Endothelial cell of umbilical vein (primary cell): ENCODE data around the gene OMA1. TPM values are rescaled to one million over a fixed set of nuclear protein-coding genes. Genes with fewer than 3 reads are reported as not detected.

Source experiments
- BruUV-seq: library from RNA; stranded (reverse); fragments of 400-500 nt; replicated peaks from 2 replicates; lab custom pipeline; 2021; lab: Mats Ljungman, UMichigan
- CTCF ChIA-PET: fragments of 300-600, 350-600 bp; sonication (Branson Sonifier 250); formaldehyde crosslinking; loops from one replicate; lab custom pipeline; 2021; ENCODE audit warnings: antibody characterized with exemption, inconsistent platforms; lab: Charles Lee
- POLR2A ChIA-PET: fragments of 300-600, 350-600 bp; sonication (Branson Sonifier 250); formaldehyde crosslinking; loops from one replicate; lab custom pipeline; 2021; ENCODE audit warnings: antibody characterized with exemption, inconsistent platforms; lab: Charles Lee
- DNase-seq: peaks from one replicate; pipeline ENCODE4 v3.0.0-alpha.2; 2011; ENCODE audit warnings: low read depth, low spot score
- FAIRE-seq: peaks from 2 replicates; lab custom pipeline; 2011; peaks lifted over from hg19 to GRCh38; lab: Jason Lieb, UNC
- H2AFZ ChIP-seq: 2 replicates; pipeline ENCODE4 v1.6.0; 2012; ENCODE audit warnings: low read depth, low read length, control low read depth, inconsistent platforms
- H3K27ac ChIP-seq: 2 replicates; pipeline ENCODE4 v1.5.1; 2011; ENCODE audit warnings: low read depth, mild to moderate bottlenecking, control low read depth, low read length, moderate library complexity; ENCODE audit not compliant: insufficient read depth
- H3K27me3 ChIP-seq, 2 experiments: 2 replicates each; pipeline versions ENCODE4 v1.6.0 to v1.6.1; 2011; ENCODE audit warnings: low read length in 2 of 2, mixed read lengths in 1 of 2; ENCODE audit not compliant: control insufficient read depth in 2 of 2, insufficient read depth in 2 of 2
- H3K36me3 ChIP-seq, 2 experiments: 2 replicates in 1 of 2; 3 replicates in 1 of 2; pipeline ENCODE4 v1.5.1; 2011; ENCODE audit warnings: low read length in 2 of 2, mild to moderate bottlenecking in 1 of 2, moderate library complexity in 1 of 2; ENCODE audit not compliant: control insufficient read depth in 2 of 2, insufficient read depth in 2 of 2; ENCODE audit errors: extremely low read depth in 1 of 2
- H3K4me1 ChIP-seq: 3 replicates; pipeline ENCODE4 v1.5.1; 2011; ENCODE audit warnings: mild to moderate bottlenecking, low read length; ENCODE audit not compliant: control insufficient read depth, insufficient read depth; ENCODE audit errors: extremely low read depth
- H3K4me2 ChIP-seq: 2 replicates; pipeline ENCODE4 v1.6.1; 2011; ENCODE audit warnings: low read length, control low read depth, mixed read lengths; ENCODE audit not compliant: insufficient read depth
- H3K4me3 ChIP-seq, 3 experiments: fragments of 200-600 bp in 1 of 3; sonication (generic), shearing (Covaris generic) in 1 of 3; replicated peaks in 1 of 3; 2 replicates each; pipeline ENCODE4 v1.5.1; 2011 to 2016; ENCODE audit warnings: control low read depth in 3 of 3, low read length in 3 of 3, mild to moderate bottlenecking in 2 of 3, inconsistent platforms in 1 of 3, low read depth in 1 of 3, moderate library complexity in 1 of 3; ENCODE audit not compliant: insufficient read depth in 1 of 3
- H3K79me2 ChIP-seq: 2 replicates; pipeline ENCODE4 v1.6.0; 2012; ENCODE audit warnings: low read length, inconsistent platforms; ENCODE audit not compliant: control insufficient read depth, insufficient read depth
- H3K9ac ChIP-seq: replicated peaks from 2 replicates; pipeline ENCODE3; 2011; ENCODE audit warnings: low read length, control low read depth; ENCODE audit not compliant: insufficient read depth; ENCODE audit errors: extremely low read depth
- H3K9me1 ChIP-seq: replicated peaks from 3 replicates; pipeline ENCODE4 v1.6.0; 2011; ENCODE audit warnings: mild to moderate bottlenecking, low read length; ENCODE audit not compliant: control insufficient read depth, insufficient read depth; ENCODE audit errors: extremely low read depth
- H3K9me3 ChIP-seq: replicated peaks from 2 replicates; pipeline ENCODE4 v1.5.1; 2012; ENCODE audit warnings: low read length, inconsistent platforms; ENCODE audit not compliant: control insufficient read depth, insufficient read depth
- H4K20me1 ChIP-seq: replicated peaks from 2 replicates; pipeline ENCODE3; 2011; ENCODE audit warnings: mild to moderate bottlenecking, low read length; ENCODE audit not compliant: control insufficient read depth, insufficient read depth; ENCODE audit errors: extremely low read depth
- CTCF ChIP-seq, 2 donors: IDR thresholded peaks; 1 replicate in 1 of 2; 2 replicates in 1 of 2; pipeline ENCODE4 v1.5.1; 2011; ENCODE audit warnings: low read length in 2 of 2, mild to moderate bottlenecking in 2 of 2, moderate library complexity in 2 of 2, control low read depth in 1 of 2, inconsistent platforms in 1 of 2, low read depth in 1 of 2; ENCODE audit not compliant: insufficient read depth in 1 of 2; ENCODE audit errors: extremely low read depth in 1 of 2
- EZH2 ChIP-seq: IDR thresholded peaks from 2 replicates; pipeline ENCODE4 v1.6.1; 2012; ENCODE audit warnings: borderline replicate concordance, low read depth, mild to moderate bottlenecking, moderate library complexity, low read length, inconsistent platforms; ENCODE audit not compliant: severe bottlenecking
- FOS ChIP-seq: IDR thresholded peaks from 2 replicates; pipeline ENCODE4 v1.6.1; 2011; ENCODE audit warnings: mild to moderate bottlenecking, low read length, moderate library complexity, borderline replicate concordance; ENCODE audit not compliant: insufficient read depth
- GATA2 ChIP-seq: IDR thresholded peaks from 2 replicates; pipeline ENCODE4 v1.7.0; 2011; ENCODE audit warnings: low read depth, mild to moderate bottlenecking, moderate library complexity, mixed read lengths, low read length; ENCODE audit not compliant: insufficient read length, insufficient read depth
- JUN ChIP-seq: IDR thresholded peaks from 2 replicates; pipeline ENCODE4 v1.6.1; 2011; ENCODE audit warnings: borderline replicate concordance, low read depth; ENCODE audit not compliant: insufficient read length, insufficient read depth
- MAX ChIP-seq: IDR thresholded peaks from 2 replicates; pipeline ENCODE4 v1.6.1; 2011; ENCODE audit not compliant: insufficient read depth, insufficient read length
- MYC ChIP-seq: IDR thresholded peaks from one replicate; pipeline ENCODE4 v1.6.1; 2011; ENCODE audit warnings: mild to moderate bottlenecking, low read depth, low read length
- POLR2A ChIP-seq: IDR thresholded peaks from 2 replicates; pipeline ENCODE4 v1.6.1; 2012; ENCODE audit warnings: low read depth, mild to moderate bottlenecking, control low read depth, low read length
- POLR2AphosphoS5 ChIP-seq: IDR thresholded peaks from 2 replicates; pipeline ENCODE4 v1.6.1; 2012; ENCODE audit warnings: low read depth, mild to moderate bottlenecking, control low read depth, low read length, moderate library complexity; ENCODE audit not compliant: insufficient read depth
- dilution Hi-C: fragments of 300-500 bp; cut with MboI; formaldehyde crosslinking; loops from one replicate; pipeline ENCODE4 v1.15.0; 2019; ENCODE audit warnings: low sequenced_read_pairs; ENCODE audit not compliant: extremely low pct_ligation_motif_present
- intact Hi-C: fragments of 100-400 bp; cut with micrococcal nuclease; formaldehyde crosslinking; loops from one replicate; pipeline ENCODE4 v1.10.0; 2022
- polyA plus RNA-seq, 4 experiments: library from polyadenylated mRNA; depleted of rRNA in 3 of 4; stranded (reverse) in 3 of 4; unstranded in 1 of 4; fragments of >200 nt; gene quantifications; 2 replicates each; pipeline versions ENCODE4 v1.2.1 to v1.2.3, GENCODE V29; 2011 to 2012; ENCODE audit warnings: missing spikeins in 1 of 4
- total RNA-seq: library from RNA; stranded (reverse); gene quantifications from 2 replicates; pipeline ENCODE4 v1.2.3, GENCODE V29; 2021

OMA1 gene
- total and polyA plus RNA-seq, 2 donors (not counting 3 experiments of a cell fraction or from before 2014, with no cell fraction given): 4.0 to 4.6 TPM

GRCh38 chr1:58548371-58548770 lies 1.8 kb upstream of the OMA1 start:
- no peaks in the 10 kb centered on the region for H3K9me1 ChIP-seq

More at GRCh38 chr1:58548371-58548770, 1.8 kb upstream of the OMA1 start:
- Histone ChIP-seq H3K4me2 (no peak overlapping the region), H2AFZ (no peak overlapping the region), H3K79me2 (no peaks in the 10 kb centered on the region), H3K4me1 (peaks cover 4% of the 10 kb centered on the region), H3K27me3 (peaks cover 3 to 4% of the 10 kb centered on the region in 2 experiments), H4K20me1 (no peaks in the 10 kb centered on the region), H3K27ac (no peak overlapping the region), H3K36me3 (no peaks in the 10 kb centered on the region), H3K9me3 (no peaks in the 10 kb centered on the region), H3K4me3 (no peak overlapping the region), H3K9ac (no peak overlapping the region)
- CTCF ChIA-PET: interaction anchor here (1.3 to 5.1 kb wide), 2 partner anchors 71 to 104 kb away, joined by 4 to 73 read pairs; no protein-coding TSS in a partner anchor
- BruUV-seq: no TSS peak
- DNase-seq: no peak
- no peak for FAIRE-seq
- POLR2A ChIA-PET: no interaction called here
- dilution Hi-C loops (no loop called here), intact Hi-C loops (loop anchor here (5.0 to 10.0 kb wide), 2 partner anchors 154 to 1581 kb away; partner anchors contain the start of gene C8B)
- TF ChIP-seq EZH2 (no peak), FOS (no peak), POLR2AphosphoS5 (no peak), MYC (no peak), JUN (no peak), CTCF (IDR thresholded peaks at IDR 0.05; ENCODE audit: extremely low read depth in 1 of 2, insufficient read depth in 1 of 2, low read depth in 1 of 2, low read length in 2 of 2) (no peak), POLR2A (no peak), MAX (no peak), GATA2 (no peak)
